ENCODE results near the gene PEX7.
A peak's percentile ranks its signal among the peaks of the same experiment; 100 is the strongest.

The PEX7 gene

DNA sequence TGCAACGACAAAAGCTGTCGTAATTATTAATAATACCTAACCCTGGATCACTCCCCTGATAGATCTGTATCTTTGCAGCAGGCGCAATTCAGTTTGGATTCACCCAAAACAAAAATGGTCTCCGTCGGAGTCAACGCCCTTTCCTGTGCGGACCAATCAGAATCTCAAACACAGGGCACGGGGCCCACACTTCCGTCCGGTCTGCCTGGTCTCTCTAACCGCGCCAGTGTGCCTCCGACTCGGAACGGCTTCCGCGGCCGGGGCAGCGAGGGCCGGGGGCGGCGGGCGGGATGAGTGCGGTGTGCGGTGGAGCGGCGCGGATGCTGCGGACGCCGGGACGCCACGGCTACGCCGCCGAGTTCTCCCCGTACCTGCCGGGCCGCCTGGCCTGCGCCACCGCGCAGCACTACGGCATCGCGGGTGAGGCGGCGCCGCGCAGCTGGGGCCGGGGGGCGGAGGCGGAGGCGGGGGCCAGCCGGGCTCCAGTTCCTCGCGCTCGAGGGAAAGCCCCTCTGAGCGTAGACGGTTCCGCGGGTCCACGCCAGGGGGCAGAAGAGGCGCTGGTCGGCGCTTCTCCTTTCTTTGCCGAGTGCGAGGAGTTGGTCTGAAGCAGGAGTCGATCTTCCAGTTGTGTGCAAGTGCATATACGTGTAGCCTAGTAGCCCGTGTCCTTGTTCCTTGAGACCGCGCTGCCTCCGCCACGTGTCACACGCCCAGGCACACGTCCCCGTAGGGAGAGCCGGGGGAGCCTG lies at the start of gene PEX7:
TSS of gene PEX7 (plus strand) at position 217 of the 752 bp plus-strand sequence. CDS start at position 291, 74 bp downstream.
- H3K4me3 ChIP-seq = peak within 1 kb of the TSS; percentile 64 to 77 (median 70)
- H3K27ac ChIP-seq = peak within 1 kb of the TSS; percentile 80 to 93 (median 87)
- H3K4me1 ChIP-seq = peaks cover 7 to 15% (median 13%) of the 10 kb centered on the region in 10 experiments; a peak in 16 of 20 replicates
- no peaks in the 10 kb centered on the region for H4K20me1 ChIP-seq
- peaks cover 0 to 30% (median 19%) of the 10 kb centered on the region in 11 experiments; a peak in 14 of 22 replicates for H3K36me3 ChIP-seq
- no peak for TF ChIP-seq Cebpa-rat (IDR thresholded peaks at IDR 0.05)
- H3K4me2 ChIP-seq = peak within 1 kb of the TSS; percentile 66 to 89 (median 83)
- peak within 1 kb of the TSS; percentile 81 to 96 (median 89) for H3K9ac ChIP-seq
- H3K9me3 ChIP-seq (replicated peaks in 1 of 11) = no peaks in the 10 kb centered on the region
- H3K27me3 ChIP-seq = no peaks in the 10 kb centered on the region

DNA sequence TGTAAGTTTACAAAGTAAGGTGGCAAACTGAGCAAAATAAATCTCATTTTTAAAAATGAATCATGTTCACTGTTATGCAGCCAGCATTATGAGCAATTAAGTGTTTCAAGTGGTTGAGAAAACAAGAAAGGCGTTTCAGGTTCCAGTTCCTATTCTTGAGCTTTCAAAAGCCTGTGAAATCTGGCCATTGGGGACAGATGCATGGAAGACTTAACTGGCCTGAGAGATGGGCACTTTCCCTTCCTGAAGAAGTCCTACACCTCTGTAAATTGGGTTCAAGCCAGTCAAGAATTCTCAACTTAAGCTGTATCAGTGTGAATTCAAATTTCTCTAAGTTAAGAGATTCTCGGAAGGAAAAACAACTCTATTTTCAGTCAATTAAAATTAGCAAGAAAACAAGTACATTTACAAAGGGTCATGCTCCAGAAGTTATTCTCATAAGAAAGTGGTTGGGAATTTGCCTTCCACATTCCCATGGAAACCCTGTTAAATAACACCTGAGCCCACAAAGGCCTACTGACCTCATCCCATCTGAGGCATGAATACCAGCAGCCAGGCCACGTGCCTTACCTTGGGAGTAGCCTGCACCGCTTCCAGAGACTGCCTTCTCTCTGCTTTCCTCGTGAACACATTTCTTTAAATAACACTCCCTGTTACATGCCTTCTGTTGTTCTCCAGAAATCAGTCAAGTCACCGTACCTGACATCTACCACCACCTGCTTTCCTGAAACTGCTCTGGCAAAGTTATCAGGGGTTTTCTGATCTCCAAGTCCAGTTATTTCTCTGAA lies 49.5 kb upstream of the PEX7 start:
- peak overlapping the region in 7 of 11 experiments; percentile 16 to 78 (median 64); a peak in 14 of 22 replicates for H3K4me2 ChIP-seq
- peak overlapping the region in 3 of 11 experiments; percentile 11 to 31 (median 12); a peak in 2 of 22 replicates for H3K9ac ChIP-seq
- TF ChIP-seq Cebpa-rat (IDR thresholded peaks at IDR 0.05) = no peak
- no peak overlapping the region for H3K4me3 ChIP-seq
- peaks cover 1 to 79% (median 45%) of the 10 kb centered on the region in 10 experiments for H3K4me1 ChIP-seq
- peaks cover 0 to 16% (median 0%) of the 10 kb centered on the region in 11 experiments; a peak in 2 of 22 replicates for H4K20me1 ChIP-seq
- no peaks in the 10 kb centered on the region for H3K27me3 ChIP-seq
- H3K27ac ChIP-seq = peak overlapping the region in 6 of 11 experiments; percentile 2 to 73 (median 66); a peak in 8 of 22 replicates
- peaks cover 0 to 14% (median 3%) of the 10 kb centered on the region in 11 experiments; a peak in 5 of 22 replicates for H3K36me3 ChIP-seq
- peaks cover 0 to 33% (median 12%) of the 10 kb centered on the region in 11 experiments; a peak in 16 of 22 replicates for H3K9me3 ChIP-seq (replicated peaks in 1 of 11)

DNA sequence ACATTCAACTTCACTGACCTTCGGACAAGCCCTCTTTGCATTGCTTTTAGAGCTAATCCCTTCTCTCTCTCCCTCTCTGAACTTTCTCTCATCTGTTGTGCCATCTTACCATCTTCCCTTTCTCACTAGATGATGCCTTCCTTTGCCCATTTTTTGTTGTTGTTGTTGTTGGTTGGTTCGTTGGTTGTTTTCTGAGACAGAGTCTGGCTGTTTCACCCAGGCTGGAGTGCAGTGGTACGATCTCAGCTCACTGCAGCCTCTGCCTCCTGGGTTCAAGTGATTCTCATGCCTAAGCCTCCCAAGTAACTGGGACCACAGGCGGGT lies 49.0 kb upstream of the PEX7 start:
- H4K20me1 ChIP-seq = peaks cover 0 to 16% (median 0%) of the 10 kb centered on the region in 11 experiments; a peak in 2 of 22 replicates
- no peak for TF ChIP-seq Cebpa-rat (IDR thresholded peaks at IDR 0.05)
- H3K27me3 ChIP-seq = no peaks in the 10 kb centered on the region
- H3K4me1 ChIP-seq = peaks cover 0 to 74% (median 40%) of the 10 kb centered on the region in 10 experiments; a peak in 18 of 20 replicates
- no peak overlapping the region for H3K4me3 ChIP-seq
- peak overlapping the region in 7 of 11 experiments; percentile 13 to 78 (median 64); a peak in 12 of 22 replicates for H3K4me2 ChIP-seq
- H3K27ac ChIP-seq = peak overlapping the region in 5 of 11 experiments; percentile 44 to 73 (median 69); a peak in 7 of 22 replicates
- peaks cover 0 to 14% (median 3%) of the 10 kb centered on the region in 11 experiments; a peak in 6 of 22 replicates for H3K36me3 ChIP-seq
- no peak overlapping the region for H3K9ac ChIP-seq
- H3K9me3 ChIP-seq (replicated peaks in 1 of 11) = peaks cover 0 to 30% (median 9%) of the 10 kb centered on the region in 11 experiments; a peak in 16 of 22 replicates

GRCh38 chr6:136774228-136775041 lies 48.0 kb upstream of the PEX7 start:
- Histone ChIP-seq H3K27ac (peak overlapping the region in 9 of 11 experiments; percentile 8 to 73 (median 44); a peak in 15 of 22 replicates), H4K20me1 (peaks cover 0 to 17% (median 0%) of the 10 kb centered on the region in 11 experiments; a peak in 2 of 22 replicates), H3K36me3 (peaks cover 0 to 22% (median 3%) of the 10 kb centered on the region in 11 experiments; a peak in 7 of 22 replicates), H3K27me3 (no peaks in the 10 kb centered on the region), H3K9ac (peak overlapping the region in 4 of 11 experiments; percentile 23 to 40 (median 28); a peak in 4 of 22 replicates), H3K9me3 (replicated peaks in 1 of 11) (peaks cover 0 to 20% (median 0%) of the 10 kb centered on the region in 11 experiments; a peak in 6 of 22 replicates), H3K4me1 (peaks cover 0 to 72% (median 38%) of the 10 kb centered on the region in 10 experiments; a peak in 18 of 20 replicates), H3K4me3 (peak overlapping the region in 1 of 10 experiments; percentile 25; a peak in 2 of 20 replicates), H3K4me2 (peak overlapping the region in 8 of 11 experiments; percentile 13 to 78 (median 62); a peak in 14 of 22 replicates)
- TF ChIP-seq Cebpa-rat (IDR thresholded peaks at IDR 0.05) = peak in 2 of 11 experiments; percentile 68 to 71; a peak in 4 of 22 replicates

GRCh38 chr6:136775081-136775480 lies 47.3 kb upstream of the PEX7 start:
- Histone ChIP-seq H3K4me2 (peak overlapping the region in 7 of 11 experiments; percentile 16 to 78 (median 64); a peak in 13 of 22 replicates), H3K27ac (peak overlapping the region in 8 of 11 experiments; percentile 2 to 73 (median 54); a peak in 11 of 22 replicates), H3K4me1 (peaks cover 0 to 75% (median 40%) of the 10 kb centered on the region in 10 experiments; a peak in 19 of 20 replicates), H3K9ac (peak overlapping the region in 1 of 11 experiments; percentile 23; a peak in 1 of 22 replicates), H3K27me3 (no peaks in the 10 kb centered on the region), H3K4me3 (no peak overlapping the region), H4K20me1 (peaks cover 0 to 23% (median 0%) of the 10 kb centered on the region in 11 experiments; a peak in 2 of 22 replicates), H3K9me3 (replicated peaks in 1 of 11) (peaks cover 0 to 20% (median 0%) of the 10 kb centered on the region in 11 experiments; a peak in 5 of 22 replicates), H3K36me3 (peaks cover 0 to 24% (median 3%) of the 10 kb centered on the region in 11 experiments; a peak in 7 of 22 replicates)
- no peak for TF ChIP-seq Cebpa-rat (IDR thresholded peaks at IDR 0.05)

GRCh38 chr6:136775548-136775947 lies 46.8 kb upstream of the PEX7 start:
- no peak for TF ChIP-seq Cebpa-rat (IDR thresholded peaks at IDR 0.05)

DNA sequence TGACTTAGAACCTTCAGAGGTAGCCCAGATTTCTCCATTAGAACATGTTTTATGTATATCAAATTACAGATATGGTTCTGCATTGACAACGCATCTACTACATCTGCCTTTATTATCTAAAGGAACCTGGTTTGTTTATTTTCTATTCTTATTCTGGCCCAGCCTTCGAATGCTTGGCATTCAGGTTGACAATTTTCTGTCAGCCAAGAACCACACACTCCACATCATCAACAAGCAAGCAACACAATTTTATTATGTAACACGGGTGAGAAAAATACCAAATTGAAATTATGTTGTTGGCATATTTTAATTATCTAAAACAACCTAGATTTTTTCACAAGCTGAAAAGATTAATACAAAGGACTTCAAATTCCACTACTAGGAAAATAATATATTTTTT lies 44.7 kb upstream of the PEX7 start:
- peaks cover 0 to 33% (median 3%) of the 10 kb centered on the region in 11 experiments; a peak in 7 of 22 replicates for H3K36me3 ChIP-seq
- H3K9me3 ChIP-seq (replicated peaks in 1 of 11) = peaks cover 0 to 20% (median 0%) of the 10 kb centered on the region in 11 experiments; a peak in 5 of 22 replicates
- H3K4me1 ChIP-seq = peaks cover 18 to 81% (median 51%) of the 10 kb centered on the region in 10 experiments
- no peak for TF ChIP-seq Cebpa-rat (IDR thresholded peaks at IDR 0.05)
- H3K4me2 ChIP-seq = no peak overlapping the region
- no peak overlapping the region for H3K4me3 ChIP-seq
- H3K9ac ChIP-seq = no peak overlapping the region
- H3K27me3 ChIP-seq = no peaks in the 10 kb centered on the region
- H4K20me1 ChIP-seq = peaks cover 0 to 12% (median 0%) of the 10 kb centered on the region in 11 experiments; a peak in 2 of 22 replicates
- H3K27ac ChIP-seq = no peak overlapping the region

More at GRCh38 chr6:136775548-136775947, 46.8 kb upstream of the PEX7 start:
- peaks cover 0 to 24% (median 0%) of the 10 kb centered on the region in 11 experiments; a peak in 2 of 22 replicates for H4K20me1 ChIP-seq
- H3K4me2 ChIP-seq = peak overlapping the region in 7 of 11 experiments; percentile 16 to 78 (median 64); a peak in 11 of 22 replicates
- peaks cover 0 to 20% (median 0%) of the 10 kb centered on the region in 11 experiments; a peak in 5 of 22 replicates for H3K9me3 ChIP-seq (replicated peaks in 1 of 11)
- H3K27me3 ChIP-seq = no peaks in the 10 kb centered on the region
- peaks cover 0 to 78% (median 41%) of the 10 kb centered on the region in 10 experiments; a peak in 19 of 20 replicates for H3K4me1 ChIP-seq
- H3K4me3 ChIP-seq = no peak overlapping the region
- H3K27ac ChIP-seq = peak overlapping the region in 6 of 11 experiments; percentile 2 to 73 (median 66); a peak in 9 of 22 replicates
- no peak overlapping the region for H3K9ac ChIP-seq
- H3K36me3 ChIP-seq = peaks cover 0 to 24% (median 3%) of the 10 kb centered on the region in 11 experiments; a peak in 7 of 22 replicates
